Endothelial cell of umbilical vein (primary cell): ENCODE measurements around the gene GMCL2. TPM values are rescaled to one million over a fixed set of nuclear protein-coding genes. Genes with fewer than 3 reads are reported as not detected.

Source experiments
- BruUV-seq: library from RNA; stranded (reverse); fragments of 400-500 nt; replicated peaks from 2 replicates; lab custom pipeline; 2021; lab: Mats Ljungman, UMichigan
- CTCF ChIA-PET: fragments of 300-600, 350-600 bp; sonication (Branson Sonifier 250); formaldehyde crosslinking; loops from one replicate; lab custom pipeline; 2021; ENCODE audit warnings: antibody characterized with exemption, inconsistent platforms; lab: Charles Lee
- POLR2A ChIA-PET: fragments of 300-600, 350-600 bp; sonication (Branson Sonifier 250); formaldehyde crosslinking; loops from one replicate; lab custom pipeline; 2021; ENCODE audit warnings: antibody characterized with exemption, inconsistent platforms; lab: Charles Lee
- DNase-seq: peaks from one replicate; pipeline ENCODE4 v3.0.0-alpha.2; 2011; ENCODE audit warnings: low read depth, low spot score
- FAIRE-seq: peaks from 2 replicates; lab custom pipeline; 2011; peaks lifted over from hg19 to GRCh38; lab: Jason Lieb, UNC
- H2AFZ ChIP-seq: 2 replicates; pipeline ENCODE4 v1.6.0; 2012; ENCODE audit warnings: low read depth, low read length, control low read depth, inconsistent platforms
- H3K27ac ChIP-seq: 2 replicates; pipeline ENCODE4 v1.5.1; 2011; ENCODE audit warnings: low read depth, mild to moderate bottlenecking, control low read depth, low read length, moderate library complexity; ENCODE audit not compliant: insufficient read depth
- H3K27me3 ChIP-seq, 2 experiments: 2 replicates each; pipeline versions ENCODE4 v1.6.0 to v1.6.1; 2011; ENCODE audit warnings: low read length in 2 of 2, mixed read lengths in 1 of 2; ENCODE audit not compliant: control insufficient read depth in 2 of 2, insufficient read depth in 2 of 2
- H3K36me3 ChIP-seq, 2 experiments: 2 replicates in 1 of 2; 3 replicates in 1 of 2; pipeline ENCODE4 v1.5.1; 2011; ENCODE audit warnings: low read length in 2 of 2, mild to moderate bottlenecking in 1 of 2, moderate library complexity in 1 of 2; ENCODE audit not compliant: control insufficient read depth in 2 of 2, insufficient read depth in 2 of 2; ENCODE audit errors: extremely low read depth in 1 of 2
- H3K4me1 ChIP-seq: 3 replicates; pipeline ENCODE4 v1.5.1; 2011; ENCODE audit warnings: mild to moderate bottlenecking, low read length; ENCODE audit not compliant: control insufficient read depth, insufficient read depth; ENCODE audit errors: extremely low read depth
- H3K4me2 ChIP-seq: 2 replicates; pipeline ENCODE4 v1.6.1; 2011; ENCODE audit warnings: low read length, control low read depth, mixed read lengths; ENCODE audit not compliant: insufficient read depth
- H3K4me3 ChIP-seq, 3 experiments: fragments of 200-600 bp in 1 of 3; sonication (generic), shearing (Covaris generic) in 1 of 3; replicated peaks in 1 of 3; 2 replicates each; pipeline ENCODE4 v1.5.1; 2011 to 2016; ENCODE audit warnings: control low read depth in 3 of 3, low read length in 3 of 3, mild to moderate bottlenecking in 2 of 3, inconsistent platforms in 1 of 3, low read depth in 1 of 3, moderate library complexity in 1 of 3; ENCODE audit not compliant: insufficient read depth in 1 of 3
- H3K79me2 ChIP-seq: 2 replicates; pipeline ENCODE4 v1.6.0; 2012; ENCODE audit warnings: low read length, inconsistent platforms; ENCODE audit not compliant: control insufficient read depth, insufficient read depth
- H3K9ac ChIP-seq: replicated peaks from 2 replicates; pipeline ENCODE3; 2011; ENCODE audit warnings: low read length, control low read depth; ENCODE audit not compliant: insufficient read depth; ENCODE audit errors: extremely low read depth
- H3K9me1 ChIP-seq: replicated peaks from 3 replicates; pipeline ENCODE4 v1.6.0; 2011; ENCODE audit warnings: mild to moderate bottlenecking, low read length; ENCODE audit not compliant: control insufficient read depth, insufficient read depth; ENCODE audit errors: extremely low read depth
- H3K9me3 ChIP-seq: replicated peaks from 2 replicates; pipeline ENCODE4 v1.5.1; 2012; ENCODE audit warnings: low read length, inconsistent platforms; ENCODE audit not compliant: control insufficient read depth, insufficient read depth
- H4K20me1 ChIP-seq: replicated peaks from 2 replicates; pipeline ENCODE3; 2011; ENCODE audit warnings: mild to moderate bottlenecking, low read length; ENCODE audit not compliant: control insufficient read depth, insufficient read depth; ENCODE audit errors: extremely low read depth
- CTCF ChIP-seq, 2 donors: IDR thresholded peaks; 1 replicate in 1 of 2; 2 replicates in 1 of 2; pipeline ENCODE4 v1.5.1; 2011; ENCODE audit warnings: low read length in 2 of 2, mild to moderate bottlenecking in 2 of 2, moderate library complexity in 2 of 2, control low read depth in 1 of 2, inconsistent platforms in 1 of 2, low read depth in 1 of 2; ENCODE audit not compliant: insufficient read depth in 1 of 2; ENCODE audit errors: extremely low read depth in 1 of 2
- EZH2 ChIP-seq: IDR thresholded peaks from 2 replicates; pipeline ENCODE4 v1.6.1; 2012; ENCODE audit warnings: borderline replicate concordance, low read depth, mild to moderate bottlenecking, moderate library complexity, low read length, inconsistent platforms; ENCODE audit not compliant: severe bottlenecking
- FOS ChIP-seq: IDR thresholded peaks from 2 replicates; pipeline ENCODE4 v1.6.1; 2011; ENCODE audit warnings: mild to moderate bottlenecking, low read length, moderate library complexity, borderline replicate concordance; ENCODE audit not compliant: insufficient read depth
- GATA2 ChIP-seq: IDR thresholded peaks from 2 replicates; pipeline ENCODE4 v1.7.0; 2011; ENCODE audit warnings: low read depth, mild to moderate bottlenecking, moderate library complexity, mixed read lengths, low read length; ENCODE audit not compliant: insufficient read length, insufficient read depth
- JUN ChIP-seq: IDR thresholded peaks from 2 replicates; pipeline ENCODE4 v1.6.1; 2011; ENCODE audit warnings: borderline replicate concordance, low read depth; ENCODE audit not compliant: insufficient read length, insufficient read depth
- MAX ChIP-seq: IDR thresholded peaks from 2 replicates; pipeline ENCODE4 v1.6.1; 2011; ENCODE audit not compliant: insufficient read depth, insufficient read length
- MYC ChIP-seq: IDR thresholded peaks from one replicate; pipeline ENCODE4 v1.6.1; 2011; ENCODE audit warnings: mild to moderate bottlenecking, low read depth, low read length
- POLR2A ChIP-seq: IDR thresholded peaks from 2 replicates; pipeline ENCODE4 v1.6.1; 2012; ENCODE audit warnings: low read depth, mild to moderate bottlenecking, control low read depth, low read length
- POLR2AphosphoS5 ChIP-seq: IDR thresholded peaks from 2 replicates; pipeline ENCODE4 v1.6.1; 2012; ENCODE audit warnings: low read depth, mild to moderate bottlenecking, control low read depth, low read length, moderate library complexity; ENCODE audit not compliant: insufficient read depth
- dilution Hi-C: fragments of 300-500 bp; cut with MboI; formaldehyde crosslinking; loops from one replicate; pipeline ENCODE4 v1.15.0; 2019; ENCODE audit warnings: low sequenced_read_pairs; ENCODE audit not compliant: extremely low pct_ligation_motif_present
- intact Hi-C: fragments of 100-400 bp; cut with micrococcal nuclease; formaldehyde crosslinking; loops from one replicate; pipeline ENCODE4 v1.10.0; 2022
- polyA plus RNA-seq, 4 experiments: library from polyadenylated mRNA; depleted of rRNA in 3 of 4; stranded (reverse) in 3 of 4; unstranded in 1 of 4; fragments of >200 nt; gene quantifications; 2 replicates each; pipeline versions ENCODE4 v1.2.1 to v1.2.3, GENCODE V29; 2011 to 2012; ENCODE audit warnings: missing spikeins in 1 of 4
- total RNA-seq: library from RNA; stranded (reverse); gene quantifications from 2 replicates; pipeline ENCODE4 v1.2.3, GENCODE V29; 2021

The GMCL2 gene
- total and polyA plus RNA-seq, 2 donors (not counting 3 experiments of a cell fraction or from before 2014, with no cell fraction given) = not detected

GRCh38 chr5:178207183-178207916 is 20.2 kb upstream of the GMCL2 start:
- no peak overlapping the region for H3K9ac ChIP-seq
- peaks cover 22% of the 10 kb centered on the region for H3K4me1 ChIP-seq
- H2AFZ ChIP-seq = no peak overlapping the region
- no peaks in the 10 kb centered on the region for H3K9me3 ChIP-seq
- dilution Hi-C loops = no loop called here
- DNase-seq (peak; percentile 75), FAIRE-seq (peak; percentile 76)
- peaks cover 4% of the 10 kb centered on the region for H4K20me1 ChIP-seq
- intact Hi-C loops = no loop called here
- ChIA-PET POLR2A (interaction anchor here (1.0 kb wide), 1 partner anchor 25 kb away, joined by 3 read pairs; the partner anchor contains the start of gene PHYKPL), CTCF (interaction anchor here (1.3 kb wide), 1 partner anchor 131 kb away, joined by 6 read pairs; no protein-coding TSS in a partner anchor)
- H3K27ac ChIP-seq = no peak overlapping the region
- no peaks in the 10 kb centered on the region for H3K27me3 ChIP-seq
- no peaks in the 10 kb centered on the region for H3K9me1 ChIP-seq
- no TSS peak for BruUV-seq
- TF ChIP-seq EZH2 = no peak
- no peak for TF ChIP-seq POLR2AphosphoS5
- TF ChIP-seq MAX = no peak
- no peak for TF ChIP-seq CTCF (IDR thresholded peaks at IDR 0.05; ENCODE audit: extremely low read depth in 1 of 2, insufficient read depth in 1 of 2, low read depth in 1 of 2, low read length in 2 of 2)
- TF ChIP-seq GATA2 = no peak
- no peak for TF ChIP-seq JUN
- TF ChIP-seq POLR2A = no peak
- no peak for TF ChIP-seq FOS
- TF ChIP-seq MYC = no peak
- peaks cover 30 to 47% of the 10 kb centered on the region in 2 experiments for H3K36me3 ChIP-seq
- peak overlapping the region; percentile 69 for H3K4me2 ChIP-seq
- no peak overlapping the region for H3K4me3 ChIP-seq
- H3K79me2 ChIP-seq = peaks cover 55% of the 10 kb centered on the region
